Right lobe of liver (tissue), 6 donors: ENCODE measurements around the gene ASTL. TPM values are rescaled to one million over a fixed set of nuclear protein-coding genes. Genes with fewer than 3 reads are reported as not detected.

Experiments
- ATAC-seq, 4 donors: fragments of 200-7000 bp; cut with Tn5 transposase; one replicate each; pipeline ENCODE4 v1.9.1; 2020; ENCODE audit warnings: mild to moderate bottlenecking in 4 of 4, moderate library complexity in 4 of 4
- DNase-seq, 3 donors: peaks; one replicate each; pipeline ENCODE4 v3.0.0-alpha.2; 2020
- H3K27ac ChIP-seq, 3 donors: fragments of 200-600 bp; one replicate each; pipeline ENCODE4 v1.8.0; 2022
- H3K27me3 ChIP-seq, 2 donors: fragments of 200-600 bp; one replicate each; pipeline ENCODE4 v1.8.0; 2022
- H3K36me3 ChIP-seq, 4 donors: fragments of 200-600 bp; sonication (generic) in 1 of 4; one replicate each; pipeline versions ENCODE4 v1.5.1 to v1.8.0; 2017 to 2022; ENCODE audit warnings: control low read depth in 1 of 4
- H3K4me1 ChIP-seq, 4 donors: fragments of 200-600 bp; sonication (generic) in 1 of 4; one replicate each; pipeline versions ENCODE4 v1.5.1 to v1.8.0; 2017 to 2022; ENCODE audit warnings: control low read depth in 1 of 4
- H3K4me3 ChIP-seq, 3 donors: fragments of 200-600 bp; one replicate each; pipeline ENCODE4 v1.8.0; 2022
- H3K9me3 ChIP-seq, 4 donors: fragments of 200-600 bp; sonication (generic) in 1 of 4; one replicate each; pipeline versions ENCODE4 v1.5.1 to v1.8.0; 2017 to 2022; ENCODE audit warnings: control low read depth in 1 of 4
- POLR2A ChIP-seq: fragments of 450-650 bp; IDR thresholded peaks from one replicate; pipeline ENCODE4 v1.6.1; 2017; ENCODE audit warnings: antibody characterized with exemption, mild to moderate bottlenecking
- WGBS: methylation state at CpG from one replicate; pipeline ENCODE4 v1.1.6; 2018; ENCODE audit warnings: low coverage, low lambda C conversion rate; ENCODE audit not compliant: insufficient coverage; ENCODE audit errors: missing lambda C conversion rate; 5-methylcytosine and 5-hydroxymethylcytosine counted together
- intact Hi-C, 2 donors: fragments of 100-400 bp; cut with DNase I; formaldehyde crosslinking; loops; one replicate each; pipeline versions ENCODE4 v1.11.2 to v1.14.1; 2022
- total RNA-seq, 6 experiments: library from RNA; depleted of rRNA in 2 of 6; stranded (reverse); fragments of >200 nt in 2 of 6; fragmentation: NEBNext Ultra II Directional in 3 of 6; extraction: Animal tissue kit (Norgen Biotek cat#: 25700) in 3 of 6; gene quantifications; one replicate each; pipeline versions ENCODE4 v1.1.0 to v1.2.4, GENCODE V29; 2016 to 2023
- TF ChIP-seq, protein P1 (sequence below), 4 donors: fragments of 200-600 bp in 3 of 4; fragments of 450-650 bp in 1 of 4; IDR thresholded peaks; one replicate each; pipeline versions ENCODE4 v1.5.1 to v1.8.0; 2016 to 2022; ENCODE audit warnings: antibody characterized with exemption in 4 of 4, mild to moderate bottlenecking in 2 of 4
- donor health status: DM: no; HTN: yes; CAD: no.
- donor health status: DM: no; HTN: no; CAD: no.
- donor health status: DM: no; HTN: no; CAD: no.
- donor health status: DM: no; HTN: yes; CAD: no.
- donor health status: DM: no; HTN: yes; CAD: no.

The ASTL gene
- total RNA-seq, 6 experiments from 2014 or later, result not detected

- WGBS, result 85% methylated on average over 4 of the region's 4 CpGs
- H3K4me1 ChIP-seq, result no peaks in the 10 kb centered on the region
- no peak overlapping the region for H3K27ac ChIP-seq
- no peaks in the 10 kb centered on the region for H3K9me3 ChIP-seq
- H3K27me3 ChIP-seq, result no peaks in the 10 kb centered on the region
- no peak overlapping the region for H3K4me3 ChIP-seq
- no peaks in the 10 kb centered on the region for H3K36me3 ChIP-seq
- intact Hi-C loops, result no loop called here
- ATAC-seq, result no peak
- DNase-seq, result no peak
- no peak for TF ChIP-seq POLR2A
- TF ChIP-seq, protein P1, sequence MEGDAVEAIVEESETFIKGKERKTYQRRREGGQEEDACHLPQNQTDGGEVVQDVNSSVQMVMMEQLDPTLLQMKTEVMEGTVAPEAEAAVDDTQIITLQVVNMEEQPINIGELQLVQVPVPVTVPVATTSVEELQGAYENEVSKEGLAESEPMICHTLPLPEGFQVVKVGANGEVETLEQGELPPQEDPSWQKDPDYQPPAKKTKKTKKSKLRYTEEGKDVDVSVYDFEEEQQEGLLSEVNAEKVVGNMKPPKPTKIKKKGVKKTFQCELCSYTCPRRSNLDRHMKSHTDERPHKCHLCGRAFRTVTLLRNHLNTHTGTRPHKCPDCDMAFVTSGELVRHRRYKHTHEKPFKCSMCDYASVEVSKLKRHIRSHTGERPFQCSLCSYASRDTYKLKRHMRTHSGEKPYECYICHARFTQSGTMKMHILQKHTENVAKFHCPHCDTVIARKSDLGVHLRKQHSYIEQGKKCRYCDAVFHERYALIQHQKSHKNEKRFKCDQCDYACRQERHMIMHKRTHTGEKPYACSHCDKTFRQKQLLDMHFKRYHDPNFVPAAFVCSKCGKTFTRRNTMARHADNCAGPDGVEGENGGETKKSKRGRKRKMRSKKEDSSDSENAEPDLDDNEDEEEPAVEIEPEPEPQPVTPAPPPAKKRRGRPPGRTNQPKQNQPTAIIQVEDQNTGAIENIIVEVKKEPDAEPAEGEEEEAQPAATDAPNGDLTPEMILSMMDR (IDR thresholded peaks at IDR 0.05), result no peak
These were observed 44.8 kb downstream of the ASTL start for GRCh38 chr2:96093528-96093927.

DNA sequence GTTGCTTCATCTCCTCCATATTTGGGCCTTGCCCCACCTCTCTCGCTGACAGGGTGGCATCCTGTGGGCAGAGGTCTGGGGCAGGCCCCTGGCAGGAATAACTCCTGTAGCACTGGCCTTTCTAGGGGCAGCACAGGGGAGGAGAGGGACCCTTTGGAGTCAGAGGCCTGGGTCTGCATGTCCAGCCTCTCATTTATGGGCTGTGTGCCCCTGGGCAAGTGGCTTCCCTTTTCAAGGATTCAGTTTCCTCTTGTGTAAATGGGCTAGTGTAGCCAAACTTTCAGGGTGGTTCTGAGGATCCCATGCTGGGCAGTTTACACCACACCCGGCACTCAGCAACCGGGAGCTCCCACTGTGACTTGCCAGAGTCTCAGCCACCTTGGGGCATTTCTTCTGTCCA, 45.4 kb downstream of the ASTL start:
- 83% methylated on average over 2 of the region's 3 CpGs for WGBS
- no peak for DNase-seq
- ATAC-seq, result peak in 2 of 4 donors; percentile 7 to 40
- Histone ChIP-seq H3K4me3 (no peak overlapping the region), H3K27ac (no peak overlapping the region), H3K9me3 (no peaks in the 10 kb centered on the region), H3K4me1 (no peaks in the 10 kb centered on the region), H3K36me3 (no peaks in the 10 kb centered on the region), H3K27me3 (no peaks in the 10 kb centered on the region)
- no peak for TF ChIP-seq POLR2A
- TF ChIP-seq, protein P1 (IDR thresholded peaks at IDR 0.05), result no peak
- intact Hi-C loops, result no loop called here

DNA sequence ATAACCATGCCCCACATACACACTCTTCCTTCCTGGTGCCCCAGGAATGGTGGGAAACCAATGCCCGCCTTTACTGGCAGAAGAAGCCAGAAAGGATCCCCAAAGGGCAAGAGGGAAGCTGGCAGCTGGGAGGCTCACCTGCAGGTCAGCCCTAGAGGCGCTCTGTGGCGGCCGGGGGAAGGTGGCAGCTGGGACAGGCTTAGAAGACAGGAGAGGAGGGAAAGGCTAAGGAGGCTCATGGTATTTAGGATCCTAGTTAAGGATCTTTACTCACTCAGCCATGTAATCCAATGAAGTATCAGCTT, 45.8 kb downstream of the ASTL start:
- 100% methylated on average over 3 of the region's 4 CpGs for WGBS
- DNase-seq (no peak), ATAC-seq (no peak)
- H3K4me3 ChIP-seq, result no peak overlapping the region
- intact Hi-C loops, result no loop called here
- H3K9me3 ChIP-seq, result no peaks in the 10 kb centered on the region
- no peaks in the 10 kb centered on the region for H3K4me1 ChIP-seq
- H3K36me3 ChIP-seq, result no peaks in the 10 kb centered on the region
- no peaks in the 10 kb centered on the region for H3K27me3 ChIP-seq
- TF ChIP-seq, protein P1 (IDR thresholded peaks at IDR 0.05), result no peak
- TF ChIP-seq POLR2A, result no peak
- no peak overlapping the region for H3K27ac ChIP-seq

DNA sequence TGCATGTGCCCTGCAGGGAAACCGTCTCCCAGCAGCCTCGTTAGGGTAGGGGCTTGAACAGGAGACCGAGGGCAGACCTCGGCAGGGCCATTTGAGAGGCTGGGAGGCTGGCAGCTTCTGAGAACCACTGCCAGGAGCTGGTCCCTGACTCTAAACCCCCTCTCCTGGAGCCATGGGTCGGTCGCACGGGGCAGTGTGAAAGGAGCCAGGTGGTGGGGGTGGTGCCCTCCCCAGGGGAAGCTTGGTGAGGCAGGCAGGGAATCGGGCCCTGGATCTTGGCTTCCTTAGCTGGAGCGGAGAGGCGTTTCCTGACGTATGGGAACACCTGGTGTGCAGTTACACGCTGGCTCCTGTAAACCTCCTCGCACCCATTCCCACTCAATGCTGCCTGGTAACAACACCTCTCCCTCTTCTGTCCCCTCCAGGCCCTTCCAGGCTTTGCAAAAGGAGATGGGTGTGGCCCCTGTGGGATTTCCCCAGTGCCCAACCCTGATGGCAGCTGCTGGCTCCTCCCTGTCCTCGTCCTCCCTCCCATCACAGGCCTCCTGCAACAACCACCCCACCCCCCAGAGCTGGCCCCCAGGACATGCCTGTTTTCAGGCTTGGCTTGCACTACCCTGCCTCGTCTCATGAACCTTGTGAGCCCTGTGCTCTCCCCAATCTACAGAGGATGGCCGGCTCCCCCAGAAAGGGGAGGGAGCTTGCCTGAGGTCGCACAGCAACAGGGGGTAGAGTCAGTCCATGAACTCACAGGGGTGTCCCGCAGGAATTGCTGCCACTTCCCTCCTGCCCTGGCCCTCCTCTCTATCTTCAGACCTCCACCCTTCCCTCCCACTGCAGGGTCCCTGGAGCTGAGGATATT, 46.4 kb downstream of the ASTL start:
- 87% methylated on average over 4 of the region's 18 CpGs for WGBS

More for the DNA sequence above, 46.4 kb downstream of the ASTL start:
- DNase-seq, result no peak
- Histone ChIP-seq H3K36me3 (no peaks in the 10 kb centered on the region), H3K27me3 (no peaks in the 10 kb centered on the region), H3K9me3 (no peaks in the 10 kb centered on the region), H3K4me1 (no peaks in the 10 kb centered on the region), H3K4me3 (no peak overlapping the region), H3K27ac (no peak overlapping the region)
- TF ChIP-seq, protein P1 (IDR thresholded peaks at IDR 0.05), result no peak
- no peak for TF ChIP-seq POLR2A
- intact Hi-C loops, result no loop called here
- ATAC-seq, result no peak
